B cell (primary cell): ENCODE results near the gene PGGHG.

Experiments
- CTCF ChIP-seq: fragments of 200-600 bp; IDR thresholded peaks from one replicate; pipeline ENCODE4 v1.8.0; 2022; ENCODE audit warnings: antibody characterized with exemption, mild to moderate bottlenecking
- EZH2 ChIP-seq: IDR thresholded peaks from 2 replicates; pipeline ENCODE4 v1.6.1; 2012; ENCODE audit warnings: borderline replicate concordance, low read depth, mild to moderate bottlenecking, moderate library complexity, low read length; ENCODE audit not compliant: insufficient read depth, poor library complexity, severe bottlenecking

GRCh38 chr11:272931-273198 is 16.1 kb upstream of the PGGHG start:
- TF ChIP-seq CTCF (no peak), EZH2 (no peak)
